ENCODE data around the gene CDH4.

Gene CDH4

GRCh38 chr20:61654726-61655125 is 402.7 kb downstream of the CDH4 start:
- TF ChIP-seq, protein P1, sequence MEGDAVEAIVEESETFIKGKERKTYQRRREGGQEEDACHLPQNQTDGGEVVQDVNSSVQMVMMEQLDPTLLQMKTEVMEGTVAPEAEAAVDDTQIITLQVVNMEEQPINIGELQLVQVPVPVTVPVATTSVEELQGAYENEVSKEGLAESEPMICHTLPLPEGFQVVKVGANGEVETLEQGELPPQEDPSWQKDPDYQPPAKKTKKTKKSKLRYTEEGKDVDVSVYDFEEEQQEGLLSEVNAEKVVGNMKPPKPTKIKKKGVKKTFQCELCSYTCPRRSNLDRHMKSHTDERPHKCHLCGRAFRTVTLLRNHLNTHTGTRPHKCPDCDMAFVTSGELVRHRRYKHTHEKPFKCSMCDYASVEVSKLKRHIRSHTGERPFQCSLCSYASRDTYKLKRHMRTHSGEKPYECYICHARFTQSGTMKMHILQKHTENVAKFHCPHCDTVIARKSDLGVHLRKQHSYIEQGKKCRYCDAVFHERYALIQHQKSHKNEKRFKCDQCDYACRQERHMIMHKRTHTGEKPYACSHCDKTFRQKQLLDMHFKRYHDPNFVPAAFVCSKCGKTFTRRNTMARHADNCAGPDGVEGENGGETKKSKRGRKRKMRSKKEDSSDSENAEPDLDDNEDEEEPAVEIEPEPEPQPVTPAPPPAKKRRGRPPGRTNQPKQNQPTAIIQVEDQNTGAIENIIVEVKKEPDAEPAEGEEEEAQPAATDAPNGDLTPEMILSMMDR (IDR thresholded peaks at IDR 0.05; ENCODE audit: extremely low read depth, missing control alignments), result no peak
- no peak for DNase-seq (ENCODE audit: low spot score)

DNA sequence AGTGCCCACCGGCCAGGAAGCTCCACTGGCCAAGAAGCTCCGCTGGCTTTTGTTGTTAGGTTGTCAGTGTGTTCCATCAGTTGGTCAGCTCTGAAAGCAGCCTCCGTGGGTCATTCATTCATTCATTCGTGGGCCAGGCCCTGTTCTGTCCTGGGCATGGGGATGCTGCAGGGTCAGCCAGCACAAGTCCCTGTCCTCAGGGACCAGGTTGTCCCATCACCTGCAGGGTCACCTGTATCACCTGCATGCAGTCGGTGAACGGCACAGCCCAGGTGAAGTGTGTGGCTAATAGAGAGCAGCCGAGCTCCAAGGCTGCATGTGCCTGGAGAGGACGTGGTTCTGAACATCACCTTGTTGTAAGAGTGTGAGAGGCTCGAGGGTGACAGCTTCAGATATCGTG is 403.5 kb downstream of the CDH4 start:
- TF ChIP-seq, protein P1 (IDR thresholded peaks at IDR 0.05; ENCODE audit: extremely low read depth, missing control alignments), result no peak
- DNase-seq (ENCODE audit: low spot score), result no peak

DNA sequence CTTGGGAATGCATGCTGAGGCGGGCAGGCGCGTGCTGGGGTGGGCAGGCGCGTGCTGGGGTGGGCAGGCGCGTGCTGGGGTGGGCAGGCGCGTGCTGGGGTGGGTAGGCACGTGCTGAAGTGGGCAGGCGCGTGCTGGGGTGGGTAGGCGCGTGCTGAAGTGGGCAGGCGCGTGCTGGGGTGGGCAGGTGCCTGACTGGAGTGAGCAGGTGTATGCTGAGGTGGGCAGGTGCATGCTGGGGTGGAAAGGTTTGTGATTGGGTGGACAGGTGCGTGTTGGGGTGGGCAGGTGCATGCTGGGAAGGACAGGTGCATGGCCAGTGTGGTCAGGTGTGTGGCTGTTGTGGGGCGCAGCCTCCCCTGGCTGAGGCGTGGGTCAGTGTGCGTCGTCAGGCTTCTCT is 404.1 kb downstream of the CDH4 start:
- no peak for DNase-seq (ENCODE audit: low spot score)

GRCh38 chr20:61657721-61658377 is 405.8 kb downstream of the CDH4 start:
- TF ChIP-seq, protein P1 (IDR thresholded peaks at IDR 0.05; ENCODE audit: extremely low read depth, missing control alignments), result no peak

More for the DNA sequence above, 404.1 kb downstream of the CDH4 start:
- TF ChIP-seq, protein P1 (IDR thresholded peaks at IDR 0.05; ENCODE audit: extremely low read depth, missing control alignments), result no peak

DNA sequence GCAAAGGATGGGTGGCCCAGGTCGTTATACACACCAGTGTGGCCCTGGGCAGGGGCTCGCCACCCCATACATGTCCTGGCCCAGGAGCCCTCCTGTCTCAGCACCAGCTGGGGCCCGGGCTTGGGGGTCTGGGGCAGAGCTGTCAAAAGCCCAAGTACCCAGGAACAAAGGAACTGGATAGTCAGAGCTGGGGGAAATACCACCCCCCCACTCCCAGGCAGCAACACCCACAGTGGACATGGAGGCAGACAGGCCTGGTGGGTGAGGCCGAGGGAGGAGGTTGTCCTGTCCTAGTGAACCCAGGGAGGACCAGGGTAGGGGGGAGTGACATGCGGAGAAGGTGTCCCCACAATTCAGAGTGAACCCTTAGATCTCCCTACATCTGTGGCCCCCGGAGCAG is 406.5 kb downstream of the CDH4 start:
- TF ChIP-seq, protein P1 (IDR thresholded peaks at IDR 0.05; ENCODE audit: extremely low read depth, missing control alignments), result no peak

More at GRCh38 chr20:61657721-61658377, 405.8 kb downstream of the CDH4 start:
- no peak for DNase-seq (ENCODE audit: low spot score)

DNA sequence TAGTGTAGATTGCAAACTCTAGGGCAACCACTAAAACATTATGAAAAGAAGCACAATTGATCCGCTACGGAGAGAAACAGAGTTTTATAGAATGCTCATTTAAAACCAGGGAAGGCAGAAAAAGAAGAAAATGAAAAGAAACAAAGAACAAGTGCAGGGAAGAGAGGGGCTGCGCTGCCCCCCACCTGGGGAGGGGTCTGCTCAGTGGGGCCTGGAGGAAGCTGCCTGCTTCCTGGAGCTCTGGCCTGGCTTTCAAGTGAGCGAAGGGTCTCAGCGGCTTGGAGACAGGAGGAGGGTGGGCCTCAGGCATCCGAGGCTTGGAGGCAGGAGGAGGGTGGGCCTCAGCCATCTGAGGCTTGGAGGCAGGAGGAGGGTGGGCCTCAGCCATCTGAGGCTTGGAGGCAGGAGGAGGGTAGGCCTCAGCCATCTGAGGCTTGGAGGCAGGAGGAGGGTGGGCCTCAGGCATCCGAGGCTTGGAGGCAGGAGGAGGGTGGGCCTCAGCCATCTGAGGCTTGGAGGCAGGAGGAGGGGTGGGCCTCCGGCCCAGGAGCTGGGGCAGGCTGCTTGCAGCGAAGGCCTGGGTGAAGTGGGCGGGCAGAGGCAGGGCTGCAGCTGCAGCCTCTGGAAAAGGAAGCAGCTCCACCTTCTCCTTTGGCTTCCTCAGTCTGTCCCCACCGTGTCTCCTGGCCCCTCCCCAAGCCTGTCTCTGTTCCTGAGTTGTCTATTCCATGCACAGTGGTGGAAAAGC is 407.4 kb downstream of the CDH4 start:
- no peak for DNase-seq (ENCODE audit: low spot score)
- TF ChIP-seq, protein P1 (IDR thresholded peaks at IDR 0.05; ENCODE audit: extremely low read depth, missing control alignments), result no peak

More for the DNA sequence above, 406.5 kb downstream of the CDH4 start:
- DNase-seq (ENCODE audit: low spot score), result no peak

- no peak for DNase-seq (ENCODE audit: low spot score)
- TF ChIP-seq, protein P1 (IDR thresholded peaks at IDR 0.05; ENCODE audit: extremely low read depth, missing control alignments), result no peak
Observed at GRCh38 chr20:61659994-61660346, 407.9 kb downstream of the CDH4 start.

Measured in GM20000 (cell line).